Endothelial cell (in vitro differentiated cells): Measurements from ENCODE around the gene PKMYT1. TPM values are rescaled to one million over a fixed set of nuclear protein-coding genes. Genes with fewer than 3 reads are reported as not detected.

Experiments
- DNase-seq: peaks from one replicate; pipeline ENCODE4 v3.0.0; 2021; ENCODE audit warnings: low spot score
- H3K27ac Mint-ChIP-seq: one replicate; pipeline ENCODE4 v1.8.0; 2021; ENCODE audit warnings: mixed read lengths, inconsistent platforms; ENCODE audit not compliant: unreplicated experiment
- H3K27me3 Mint-ChIP-seq: one replicate; pipeline ENCODE4 v1.8.0; 2021; ENCODE audit warnings: mild to moderate bottlenecking, moderate library complexity, mixed read lengths, inconsistent platforms; ENCODE audit not compliant: unreplicated experiment
- H3K36me3 Mint-ChIP-seq: one replicate; pipeline ENCODE4 v1.8.0; 2021; ENCODE audit warnings: mild to moderate bottlenecking, low read depth, mixed read lengths, inconsistent platforms; ENCODE audit not compliant: unreplicated experiment
- H3K4me1 Mint-ChIP-seq: one replicate; pipeline ENCODE4 v1.8.0; 2021; ENCODE audit warnings: mild to moderate bottlenecking, mixed read lengths, inconsistent platforms; ENCODE audit not compliant: unreplicated experiment
- H3K4me3 Mint-ChIP-seq: one replicate; pipeline ENCODE4 v1.8.0; 2021; ENCODE audit warnings: mild to moderate bottlenecking, mixed read lengths, inconsistent platforms; ENCODE audit not compliant: unreplicated experiment
- H3K9me3 Mint-ChIP-seq: one replicate; pipeline ENCODE4 v1.8.0; 2021; ENCODE audit warnings: mixed read lengths, inconsistent platforms; ENCODE audit not compliant: unreplicated experiment
- CTCF ChIP-seq: fragments of 200-600 bp; sonication (generic); IDR thresholded peaks from one replicate; pipeline ENCODE4 v1.5.0; 2021; ENCODE audit warnings: antibody characterized with exemption; ENCODE audit not compliant: unreplicated experiment
- total RNA-seq: library from RNA; stranded (reverse); fragmentation: NEBNext Ultra II Directional; extraction: Animal tissue kit (Norgen Biotek cat#: 25700); gene quantifications from one replicate; pipeline ENCODE4 v1.2.1, GENCODE V29; 2021; ENCODE audit not compliant: unreplicated experiment

The PKMYT1 gene
- total RNA-seq, 1 donor from 2014 or later = 12.2 TPM

GRCh38 chr16:2975161-2975795 lies 5.0 kb downstream of the PKMYT1 start:
- TF ChIP-seq CTCF = no peak
- Mint-ChIP-seq H3K9me3 (no peaks in the 10 kb centered on the region), H3K27ac (no peak overlapping the region), H3K36me3 (peaks cover 3% of the 10 kb centered on the region), H3K4me1 (no peaks in the 10 kb centered on the region), H3K27me3 (peaks cover 8% of the 10 kb centered on the region), H3K4me3 (no peak overlapping the region)
- no peak for DNase-seq

- DNase-seq = no peak
- H3K27ac Mint-ChIP-seq = no peak overlapping the region
- no peak for TF ChIP-seq CTCF
- no peak overlapping the region for H3K4me3 Mint-ChIP-seq
- peaks cover 3% of the 10 kb centered on the region for H3K36me3 Mint-ChIP-seq
- peaks cover 8% of the 10 kb centered on the region for H3K27me3 Mint-ChIP-seq
- no peaks in the 10 kb centered on the region for H3K4me1 Mint-ChIP-seq
- no peaks in the 10 kb centered on the region for H3K9me3 Mint-ChIP-seq
Observed at GRCh38 chr16:2974319-2975056, 5.8 kb downstream of the PKMYT1 start.

- Mint-ChIP-seq H3K9me3 (no peaks in the 10 kb centered on the region), H3K4me1 (no peaks in the 10 kb centered on the region), H3K4me3 (no peak overlapping the region), H3K36me3 (peaks cover 3% of the 10 kb centered on the region), H3K27ac (no peak overlapping the region), H3K27me3 (peaks cover 9% of the 10 kb centered on the region)
- no peak for DNase-seq
- no peak for TF ChIP-seq CTCF
Observed at GRCh38 chr16:2973605-2974318, 6.5 kb downstream of the PKMYT1 start.

- no peak for DNase-seq
- Mint-ChIP-seq H3K27ac (no peak overlapping the region), H3K9me3 (no peaks in the 10 kb centered on the region), H3K27me3 (peaks cover 16% of the 10 kb centered on the region), H3K4me3 (no peak overlapping the region), H3K36me3 (peaks cover 7% of the 10 kb centered on the region), H3K4me1 (peaks cover 6% of the 10 kb centered on the region)
- no peak for TF ChIP-seq CTCF
Observed at GRCh38 chr16:2973093-2973492, 7.2 kb downstream of the PKMYT1 start.
